Fibroblast of lung (primary cell): ENCODE measurements around the gene AFP.

ENCODE experiments used
- CTCF ChIP-seq, 2 donors: IDR thresholded peaks in 1 of 2; conservative IDR thresholded peaks in 1 of 2; 1 replicate in 1 of 2; 2 replicates in 1 of 2; pipeline ENCODE4 v1.5.1; 2011 to 2012; ENCODE audit warnings: low read length in 2 of 2, control low read depth in 1 of 2, inconsistent platforms in 1 of 2, low read depth in 1 of 2, mild to moderate bottlenecking in 1 of 2
- EZH2 ChIP-seq: IDR thresholded peaks from 2 replicates; pipeline ENCODE4 v1.5.1; 2012; ENCODE audit warnings: low read length, control low read depth, mild to moderate bottlenecking; ENCODE audit errors: missing control alignments

GRCh38 chr4:73407227-73407673, 28.8 kb upstream of the AFP start:
- TF ChIP-seq EZH2 (no peak), CTCF (conservative IDR thresholded peaks at IDR 0.05 in 1 of 2, IDR thresholded peaks at IDR 0.05 in 1 of 2; ENCODE audit: low read depth in 1 of 2, low read length in 2 of 2) (no peak)
